T-helper 1 cell treated with Interleukin-12 subunit alpha and Interleukin-12 subunit beta and Interleukin-4 antibody, amounts not matched to agents 30 ng/mL and 1 ng/mL, for 36 hours (primary cell): ENCODE measurements around the gene PLK5. TPM values are rescaled to one million over a fixed set of nuclear protein-coding genes. Genes with fewer than 3 reads are reported as not detected.

Source experiments
- intact Hi-C: fragments of 100-400 bp; cut with micrococcal nuclease; formaldehyde crosslinking; loops from one replicate; pipeline ENCODE4 v1.15.1; 2024
- total RNA-seq: library from RNA; stranded (reverse); gene quantifications from 2 replicates; pipeline ENCODE4 v1.2.3, GENCODE V29; 2022

Gene PLK5
- total RNA-seq, 1 donor from 2014 or later: not detected

DNA sequence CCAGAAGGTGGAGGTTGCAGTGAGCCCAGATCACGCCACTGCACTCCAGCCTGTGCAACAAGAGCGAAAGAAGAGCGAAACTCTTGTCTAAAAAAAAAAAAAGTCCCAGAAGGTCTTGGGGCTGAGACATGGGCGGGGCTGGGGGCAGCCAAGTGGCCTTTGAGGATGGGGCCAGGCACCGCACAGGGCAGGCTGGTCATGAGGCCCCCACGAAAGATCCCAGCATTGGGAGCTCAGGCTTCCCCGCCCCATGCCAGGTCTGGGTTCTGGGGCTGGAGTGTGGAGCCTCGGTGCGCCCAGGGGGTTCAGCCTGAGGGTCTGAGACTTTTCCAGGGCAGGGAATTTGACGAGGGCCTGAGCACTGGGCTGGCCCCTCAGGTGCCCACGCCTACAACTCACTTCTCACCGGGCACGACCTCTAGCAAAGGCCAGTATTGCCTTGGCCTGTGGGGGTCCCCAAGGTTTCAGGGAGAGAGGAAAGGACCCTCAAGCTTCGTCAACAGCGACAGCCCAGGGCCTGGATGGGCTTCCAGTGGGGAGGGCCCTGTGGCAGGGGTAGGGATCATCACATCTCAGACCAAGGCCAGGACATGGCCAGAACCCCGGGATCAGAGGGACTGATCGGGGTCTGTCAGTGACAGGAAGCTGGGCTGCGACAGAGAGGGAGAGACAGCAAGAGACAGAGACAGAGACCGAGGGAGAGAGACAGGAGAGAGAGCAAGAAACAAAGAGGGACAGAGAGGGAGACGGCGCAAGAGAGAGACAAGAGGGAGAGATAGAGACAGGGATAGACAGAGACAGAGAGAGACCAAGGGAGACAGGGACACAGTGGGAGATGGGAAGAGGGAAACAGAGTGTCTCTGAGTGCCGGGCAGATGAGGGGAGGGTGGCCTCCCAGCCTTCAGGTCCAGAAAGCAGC is 51.7 kb downstream of the PLK5 start:
- intact Hi-C loops: no loop called here

DNA sequence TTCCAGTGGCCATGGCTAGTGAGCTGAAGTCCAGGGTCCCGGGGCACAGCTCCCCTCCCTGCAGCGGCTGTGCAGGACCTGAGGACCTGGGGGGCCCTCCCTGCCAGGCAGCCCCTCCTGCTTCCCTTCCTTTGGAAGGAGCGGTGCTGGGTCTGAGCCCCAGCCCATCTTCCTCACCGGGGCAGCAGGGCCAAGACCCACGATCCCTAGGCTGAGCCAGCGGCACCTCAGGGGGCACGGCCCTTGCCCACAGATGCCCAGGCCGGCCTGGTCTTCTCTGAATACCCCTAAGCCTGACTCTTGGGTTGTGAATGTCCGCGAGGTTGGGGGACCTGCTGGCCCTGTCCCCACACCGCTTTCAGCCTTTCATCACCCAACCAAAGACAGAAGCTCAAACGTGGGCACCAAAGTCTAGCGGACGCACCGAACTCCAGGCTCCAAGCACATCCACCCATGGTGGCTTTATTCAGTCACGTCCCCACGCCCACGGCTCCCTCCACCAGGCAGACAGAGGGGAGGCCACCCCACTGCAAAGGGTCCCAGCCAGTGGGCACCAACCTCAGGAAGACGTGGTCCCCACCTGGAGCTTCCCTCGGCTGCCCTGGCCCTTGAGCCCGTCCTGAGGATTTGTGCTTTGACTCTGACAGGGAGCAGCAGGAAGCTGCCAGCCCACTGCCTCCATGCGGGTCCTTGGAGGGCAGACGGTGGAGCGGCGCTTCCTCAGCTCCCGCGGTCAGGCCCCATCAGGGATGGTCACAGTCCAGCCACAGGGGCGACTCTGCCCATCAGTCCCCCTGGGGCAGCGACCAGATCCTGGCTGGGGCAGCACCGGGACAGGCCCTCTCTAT is 52.6 kb downstream of the PLK5 start:
- intact Hi-C loops: no loop called here

DNA sequence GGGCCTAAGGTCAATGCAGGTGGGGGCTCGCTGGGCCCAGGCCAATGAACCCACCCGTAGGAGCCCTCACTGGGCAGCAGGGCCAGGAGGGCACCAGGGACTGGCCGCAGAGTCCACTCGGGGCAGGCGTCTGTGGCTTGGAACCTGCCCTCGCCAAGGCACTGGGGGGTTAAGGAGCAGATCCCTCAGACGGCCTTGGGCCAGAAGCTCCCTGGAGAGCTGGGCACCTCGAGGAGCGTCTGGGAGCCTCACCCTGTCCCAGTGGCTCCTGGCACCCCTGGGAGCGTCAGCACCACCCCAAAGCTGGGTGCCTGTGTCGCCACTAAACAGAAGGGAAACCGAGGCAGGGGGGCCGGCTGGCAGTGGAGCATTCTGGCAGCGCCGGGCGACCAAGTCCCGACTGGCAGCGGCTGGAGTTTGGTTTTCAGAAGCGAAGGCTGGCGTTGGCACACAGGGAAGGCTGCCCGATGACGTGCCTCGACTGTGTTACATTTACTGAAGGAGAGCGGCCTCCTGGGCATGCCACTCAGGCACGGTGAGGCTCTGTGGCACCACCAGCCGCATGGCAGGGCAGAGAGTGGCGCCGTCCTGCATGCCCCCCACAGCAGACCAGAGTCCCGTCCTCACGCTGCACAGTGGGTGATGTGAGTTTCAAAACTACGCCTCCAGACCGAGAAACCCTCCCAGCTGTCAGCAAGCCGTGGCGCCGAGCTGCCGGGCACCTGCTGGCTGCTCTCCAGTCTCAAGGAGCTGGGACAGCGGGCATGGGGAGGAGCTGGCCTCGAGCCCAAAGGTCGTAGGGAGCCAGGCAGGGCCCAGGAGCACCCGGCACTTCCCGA is 53.4 kb downstream of the PLK5 start:
- intact Hi-C loops: no loop called here

DNA sequence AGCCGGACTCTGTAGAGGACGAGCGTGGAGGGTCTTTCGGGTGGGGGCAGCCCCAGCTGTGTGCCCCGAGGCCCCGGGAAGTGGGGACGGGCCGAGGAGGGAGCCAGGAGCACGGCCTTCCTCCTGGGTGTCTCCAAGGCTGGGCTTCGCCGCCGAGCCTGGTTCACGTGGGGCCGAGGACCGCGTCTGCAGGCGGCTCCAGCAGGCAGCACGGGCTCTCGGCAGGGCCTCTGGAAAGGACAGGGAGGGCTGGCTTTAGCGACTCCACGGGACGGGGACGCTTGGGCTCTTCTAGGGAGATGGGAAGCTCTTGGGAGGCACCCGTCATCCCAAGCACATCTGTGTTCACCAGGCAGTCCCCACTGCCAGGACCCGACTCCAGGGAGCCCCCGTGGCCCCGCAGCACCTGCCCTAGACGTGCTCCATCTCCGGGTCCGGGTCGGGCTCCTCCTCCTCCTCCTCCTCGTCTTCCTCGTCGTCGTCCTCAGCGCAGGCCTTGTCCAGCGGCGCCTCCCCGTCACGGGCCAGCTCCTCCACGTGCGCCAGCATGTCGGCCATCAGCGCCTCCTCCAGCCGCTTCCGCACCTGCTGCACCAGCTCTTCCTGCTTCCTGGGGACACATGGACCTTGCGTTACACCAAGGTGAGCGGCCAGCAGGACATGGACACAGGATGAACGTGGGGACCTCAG is 54.2 kb downstream of the PLK5 start:
- intact Hi-C loops: no loop called here

DNA sequence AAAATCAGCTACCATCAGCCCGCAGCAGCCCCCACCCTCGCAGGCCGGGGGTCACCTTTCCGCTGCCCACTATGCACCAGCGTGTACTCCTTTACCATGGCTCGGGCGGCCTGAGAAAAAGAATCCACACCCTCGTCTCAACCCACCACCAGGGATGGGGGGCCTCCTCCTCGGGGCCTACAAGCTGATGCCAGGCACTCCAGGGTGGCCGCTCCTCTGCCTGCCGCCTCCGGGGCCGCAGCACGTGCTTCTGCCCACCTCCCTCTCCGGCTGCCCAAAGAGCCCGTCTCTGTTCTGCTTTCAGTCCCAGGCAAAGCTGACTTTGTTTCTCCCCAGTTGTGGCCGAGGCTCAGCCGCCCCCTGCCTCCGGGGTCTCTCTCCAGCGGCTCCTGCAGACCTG is 55.3 kb downstream of the PLK5 start:
- intact Hi-C loops: no loop called here

DNA sequence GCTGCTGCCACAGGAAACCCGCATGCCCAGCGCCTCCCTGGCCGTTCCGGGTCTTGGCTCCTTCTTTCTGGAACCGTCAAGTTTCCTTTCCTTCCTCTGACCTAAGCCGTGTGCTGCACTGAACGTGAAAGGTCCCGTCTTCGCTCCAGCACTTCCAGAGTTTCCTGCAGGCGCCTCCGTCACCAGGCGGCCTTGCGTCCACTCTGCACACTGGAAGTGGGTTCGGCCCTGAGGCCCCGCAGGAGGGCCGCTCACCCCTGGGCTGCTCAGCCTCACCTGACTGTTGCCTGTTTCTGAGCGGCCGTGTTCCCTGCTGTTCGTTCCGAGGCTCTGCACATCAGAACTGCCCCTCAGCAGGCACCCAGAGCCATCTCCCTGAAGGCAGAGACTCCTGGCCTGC is 56.5 kb downstream of the PLK5 start:
- intact Hi-C loops: no loop called here

DNA sequence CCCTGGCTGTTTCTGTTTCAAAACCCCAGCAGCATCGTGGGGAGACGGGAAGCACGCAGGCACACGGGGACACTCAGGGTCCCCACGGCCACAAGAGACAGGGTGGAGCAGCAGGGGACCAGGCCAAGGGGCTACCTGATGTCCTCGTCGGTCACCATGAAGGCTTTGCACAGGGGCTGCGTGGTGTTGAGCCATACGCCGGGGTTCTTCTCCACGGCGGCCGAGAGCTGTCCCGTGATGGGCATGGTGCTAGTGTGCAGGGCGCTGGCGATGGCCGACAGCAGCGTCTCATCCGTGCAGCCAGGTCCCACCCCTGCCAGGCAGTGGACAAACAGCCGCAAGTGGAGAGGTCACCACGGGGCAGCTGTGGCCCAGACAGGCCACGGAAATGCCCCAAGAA is 57.1 kb downstream of the PLK5 start:
- intact Hi-C loops: no loop called here

DNA sequence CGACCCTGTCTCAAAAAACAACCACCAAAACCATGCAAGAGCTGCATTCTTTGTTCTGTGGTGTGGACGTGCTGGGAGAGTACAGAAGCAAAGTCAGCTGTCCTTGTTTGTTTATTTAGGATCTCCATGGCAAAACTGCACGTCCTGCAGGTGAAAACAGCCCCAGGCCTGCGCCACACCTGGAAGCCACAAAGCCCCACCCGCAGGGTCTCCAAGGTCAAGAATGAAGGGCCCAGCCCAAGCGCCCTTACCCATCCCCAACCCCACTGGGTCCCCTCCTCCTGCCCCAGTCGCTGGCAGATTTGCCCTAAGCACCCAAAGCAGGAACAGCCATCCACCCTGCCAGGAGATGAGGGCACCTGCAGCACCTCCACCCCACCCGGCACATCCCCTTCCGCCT is 58.3 kb downstream of the PLK5 start:
- intact Hi-C loops: no loop called here

DNA sequence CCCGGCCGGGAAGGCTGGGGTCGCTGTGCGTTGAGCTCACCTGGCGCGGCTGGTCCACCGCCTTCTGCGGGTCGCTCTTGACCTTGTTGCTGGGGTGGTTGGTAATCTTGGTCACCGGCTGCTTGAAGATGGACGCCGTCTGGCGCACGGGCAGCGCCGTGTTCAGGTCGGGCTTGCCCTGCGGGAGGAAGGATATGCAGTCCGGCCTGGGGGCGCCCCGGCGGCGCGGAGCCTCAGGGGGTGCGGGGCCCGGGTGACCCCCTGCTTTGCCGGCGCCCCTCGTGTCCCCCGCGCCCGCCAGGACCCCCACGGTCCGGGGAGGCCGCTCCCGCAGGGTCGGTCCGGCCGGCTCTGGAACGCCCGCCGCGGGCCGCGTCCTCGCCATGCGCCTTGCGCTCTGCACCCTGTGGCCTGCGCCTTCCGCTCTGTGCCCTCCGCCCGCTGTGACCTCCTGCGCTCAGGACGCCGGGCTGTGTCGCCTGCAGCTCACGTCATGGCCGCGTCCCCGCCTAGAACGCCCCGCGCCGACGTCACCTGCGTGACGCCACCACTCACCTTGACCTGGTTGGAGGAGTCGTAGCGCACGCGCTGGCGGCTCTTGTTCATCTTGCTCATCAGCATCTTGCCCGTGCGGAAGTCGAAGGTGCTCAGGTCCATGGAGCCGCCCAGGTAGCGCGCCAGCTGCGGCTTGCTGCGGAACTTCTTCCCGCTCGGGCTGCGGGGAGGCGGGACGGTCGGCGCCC is 60.8 kb downstream of the PLK5 start:
- intact Hi-C loops: no loop called here

DNA sequence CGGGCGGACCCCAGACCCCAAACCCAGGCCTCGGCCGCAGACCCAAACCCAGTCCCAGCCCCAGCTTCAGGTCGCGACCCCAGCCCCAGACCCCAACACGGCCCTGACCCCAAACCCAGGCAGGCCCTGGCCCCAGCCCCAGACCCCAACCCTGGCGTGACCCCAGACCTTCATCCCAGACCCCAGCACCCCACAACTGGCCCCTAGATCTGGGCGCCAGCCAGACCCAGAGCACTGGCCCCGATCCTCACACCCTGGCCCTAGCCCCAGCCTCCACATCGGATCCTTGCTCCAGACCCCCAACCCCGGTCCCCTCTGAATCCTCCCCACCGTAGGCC is 61.3 kb downstream of the PLK5 start:
- intact Hi-C loops: no loop called here

Other genes starting within 250 kb of the PLK5 start
- 55.8 and 64.6 TPM in 2 replicates for gene FAM174C, start 248.5 kb upstream of the PLK5 start, total RNA-seq
- not detected in 2 replicates for gene EFNA2, start 238.2 kb upstream of the PLK5 start, total RNA-seq
- 104 and 109 TPM in 2 replicates for gene NDUFS7, start 140.2 kb upstream of the PLK5 start, total RNA-seq
- gene GAMT, start 122.5 kb upstream of the PLK5 start, total RNA-seq: 13.5 and 18.8 TPM in 2 replicates
- 211 and 223 TPM in 2 replicates for gene DAZAP1, start 116.5 kb upstream of the PLK5 start, total RNA-seq
- gene RPS15, start 85.7 kb upstream of the PLK5 start, total RNA-seq: 1,137 and 1,164 TPM in 2 replicates
- 0.15 and 0.29 TPM in 2 replicates for gene APC2, start 74.0 kb upstream of the PLK5 start, total RNA-seq
- 43.1 and 45.2 TPM in 2 replicates for gene C19orf25, start 44.9 kb upstream of the PLK5 start, total RNA-seq
- 1.0 and 1.5 TPM in 2 replicates for gene PCSK4, start 33.7 kb upstream of the PLK5 start, total RNA-seq
- gene REEP6, start 32.9 kb upstream of the PLK5 start, total RNA-seq: 1.0 and 1.7 TPM in 2 replicates
- gene ADAMTSL5, start 11.1 kb upstream of the PLK5 start, total RNA-seq: 2.5 and 3.2 TPM in 2 replicates
- gene MEX3D, start 44.2 kb downstream of the PLK5 start, total RNA-seq: 7.6 and 8.3 TPM in 2 replicates
- gene MBD3, start 68.8 kb downstream of the PLK5 start, total RNA-seq: 90.7 and 93.2 TPM in 2 replicates
- gene UQCR11, start 81.4 kb downstream of the PLK5 start, total RNA-seq: 167 and 185 TPM in 2 replicates
- gene TCF3, start 128.5 kb downstream of the PLK5 start, total RNA-seq: 73.7 and 73.8 TPM in 2 replicates
- gene ONECUT3, start 229.4 kb downstream of the PLK5 start, total RNA-seq: not detected in 2 replicates